Astrocyte (in vitro differentiated cells and primary cell): Measurements from ENCODE around the gene PTPN1. TPM values are rescaled to one million over a fixed set of nuclear protein-coding genes. Genes with fewer than 3 reads are reported as not detected.

Experiments
- DNase-seq: peaks from one replicate; pipeline ENCODE4 v3.0.0-alpha.2; 2010; ENCODE audit warnings: low read depth
- FAIRE-seq: peaks from 2 replicates; lab custom pipeline; 2011; peaks lifted over from hg19 to GRCh38; lab: Jason Lieb, UNC
- H2AFZ ChIP-seq: 2 replicates; pipeline ENCODE4 v1.6.0; 2012; ENCODE audit warnings: low read depth, low read length, inconsistent platforms
- H3K27ac ChIP-seq: 2 replicates; pipeline ENCODE4 v1.5.1; 2011; ENCODE audit warnings: low read depth, low read length, inconsistent platforms
- H3K27me3 ChIP-seq: 2 replicates; pipeline ENCODE4 v1.6.0; 2011; ENCODE audit warnings: low read length, inconsistent platforms; ENCODE audit not compliant: insufficient read depth
- H3K36me3 ChIP-seq: 2 replicates; pipeline ENCODE4 v1.5.1; 2011; ENCODE audit warnings: low read length, inconsistent platforms; ENCODE audit not compliant: insufficient read depth
- H3K4me1 ChIP-seq: 2 replicates; pipeline ENCODE4 v1.5.1; 2011; ENCODE audit warnings: low read length, inconsistent platforms; ENCODE audit not compliant: insufficient read depth
- H3K4me2 ChIP-seq: 2 replicates; pipeline ENCODE4 v1.6.0; 2012; ENCODE audit warnings: low read length, inconsistent platforms
- H3K4me3 ChIP-seq: 2 replicates; pipeline ENCODE4 v1.5.1; 2011; ENCODE audit warnings: low read depth, mild to moderate bottlenecking, low read length, inconsistent platforms; ENCODE audit not compliant: insufficient read depth
- H3K79me2 ChIP-seq: 2 replicates; pipeline ENCODE4 v1.6.0; 2012; ENCODE audit warnings: mild to moderate bottlenecking, low read length, inconsistent platforms; ENCODE audit not compliant: insufficient read depth
- H3K9ac ChIP-seq: 2 replicates; pipeline ENCODE4 v1.6.0; 2012; ENCODE audit warnings: mild to moderate bottlenecking, low read length, inconsistent platforms
- H3K9me3 ChIP-seq: 2 replicates; pipeline ENCODE4 v1.5.1; 2012; ENCODE audit warnings: low read depth, mild to moderate bottlenecking, low read length, inconsistent platforms; ENCODE audit not compliant: insufficient read depth
- H4K20me1 ChIP-seq: 2 replicates; pipeline ENCODE4 v1.6.0; 2012; ENCODE audit warnings: low read length, inconsistent platforms; ENCODE audit not compliant: insufficient read depth
- H3K27ac Mint-ChIP-seq: one replicate; pipeline ENCODE4 v1.8.0; 2021; ENCODE audit warnings: mild to moderate bottlenecking, mixed read lengths; ENCODE audit not compliant: unreplicated experiment
- H3K27me3 Mint-ChIP-seq: one replicate; pipeline ENCODE4 v1.8.0; 2021; ENCODE audit warnings: low read depth, mixed read lengths; ENCODE audit not compliant: unreplicated experiment
- H3K36me3 Mint-ChIP-seq: one replicate; pipeline ENCODE4 v1.8.0; 2021; ENCODE audit warnings: low read depth, mixed read lengths; ENCODE audit not compliant: unreplicated experiment
- H3K4me1 Mint-ChIP-seq: one replicate; pipeline ENCODE4 v1.8.0; 2021; ENCODE audit warnings: low read depth, mixed read lengths; ENCODE audit not compliant: unreplicated experiment
- H3K4me3 Mint-ChIP-seq: one replicate; pipeline ENCODE4 v1.8.0; 2021; ENCODE audit warnings: mild to moderate bottlenecking, moderate library complexity, mixed read lengths; ENCODE audit not compliant: unreplicated experiment
- H3K9me3 Mint-ChIP-seq: one replicate; pipeline ENCODE4 v1.8.0; 2021; ENCODE audit warnings: mild to moderate bottlenecking, mixed read lengths; ENCODE audit not compliant: unreplicated experiment
- EZH2 ChIP-seq: IDR thresholded peaks from 2 replicates; pipeline ENCODE4 v1.6.1; 2012; ENCODE audit warnings: mild to moderate bottlenecking, low read length, inconsistent platforms; ENCODE audit not compliant: insufficient read depth
- total RNA-seq: library from RNA; stranded (reverse); gene quantifications from 2 replicates; pipeline ENCODE4 v1.2.1, GENCODE V29; 2021
- TF ChIP-seq, protein P1 (sequence below): IDR thresholded peaks from 2 replicates; pipeline ENCODE4 v1.5.1; 2011; ENCODE audit warnings: low read depth, mild to moderate bottlenecking, inconsistent platforms, low read length, moderate library complexity; ENCODE audit not compliant: insufficient read depth

Gene PTPN1
- total RNA-seq, 1 donor from 2014 or later = 64.9 TPM

DNA sequence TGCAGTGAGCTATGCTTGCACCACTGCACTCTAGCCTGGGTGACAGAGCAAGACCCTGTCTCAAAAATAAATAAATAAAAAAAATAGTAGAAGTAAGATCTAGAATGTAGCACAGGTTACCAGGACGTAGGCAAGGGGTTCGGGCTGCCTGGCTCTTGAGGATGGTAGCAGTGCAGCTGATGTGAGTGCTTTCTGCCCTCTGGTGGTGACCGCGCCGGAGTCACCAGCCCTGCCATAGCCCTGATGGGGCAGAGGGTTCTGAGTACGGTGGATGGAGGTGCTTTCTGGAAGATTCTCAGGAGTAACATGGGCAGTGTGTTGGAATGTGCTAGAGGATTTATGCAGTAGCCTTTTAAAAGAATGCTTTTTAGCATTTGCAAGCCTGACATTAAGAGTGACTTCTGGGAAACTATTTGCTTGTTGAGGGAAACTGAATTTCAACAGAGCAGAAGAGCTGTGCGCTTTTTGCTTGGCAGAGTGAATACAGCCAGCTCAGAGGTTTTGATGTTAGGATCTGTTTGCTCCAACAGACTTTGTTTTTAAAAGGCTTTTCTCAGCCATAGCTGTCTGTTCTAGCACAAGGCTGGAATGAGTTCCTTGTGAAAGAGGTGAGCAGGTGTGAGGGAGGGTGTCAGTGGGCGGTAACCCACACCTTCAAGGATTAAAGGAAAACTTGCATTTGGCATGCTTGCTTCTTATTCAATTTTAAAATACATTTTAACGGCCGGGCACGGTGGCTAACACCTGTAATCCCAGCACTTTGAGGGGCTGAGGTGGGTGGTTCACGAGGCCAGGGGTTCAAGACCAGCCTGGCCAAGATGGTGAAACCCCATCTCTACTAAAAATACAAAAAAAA lies 65.9 kb downstream of the PTPN1 start:
- peaks cover 50% of the 10 kb centered on the region for H3K36me3 ChIP-seq
- no peaks in the 10 kb centered on the region for H3K9me3 ChIP-seq
- FAIRE-seq (no peak), DNase-seq (peak; percentile 31)
- H3K4me1 ChIP-seq = peaks cover 20% of the 10 kb centered on the region
- Mint-ChIP-seq H3K27me3 (no peaks in the 10 kb centered on the region), H3K9me3 (no peaks in the 10 kb centered on the region), H3K36me3 (peaks cover 23% of the 10 kb centered on the region), H3K4me1 (peaks cover 21% of the 10 kb centered on the region), H3K27ac (no peak overlapping the region), H3K4me3 (no peak overlapping the region)
- TF ChIP-seq, protein P1, sequence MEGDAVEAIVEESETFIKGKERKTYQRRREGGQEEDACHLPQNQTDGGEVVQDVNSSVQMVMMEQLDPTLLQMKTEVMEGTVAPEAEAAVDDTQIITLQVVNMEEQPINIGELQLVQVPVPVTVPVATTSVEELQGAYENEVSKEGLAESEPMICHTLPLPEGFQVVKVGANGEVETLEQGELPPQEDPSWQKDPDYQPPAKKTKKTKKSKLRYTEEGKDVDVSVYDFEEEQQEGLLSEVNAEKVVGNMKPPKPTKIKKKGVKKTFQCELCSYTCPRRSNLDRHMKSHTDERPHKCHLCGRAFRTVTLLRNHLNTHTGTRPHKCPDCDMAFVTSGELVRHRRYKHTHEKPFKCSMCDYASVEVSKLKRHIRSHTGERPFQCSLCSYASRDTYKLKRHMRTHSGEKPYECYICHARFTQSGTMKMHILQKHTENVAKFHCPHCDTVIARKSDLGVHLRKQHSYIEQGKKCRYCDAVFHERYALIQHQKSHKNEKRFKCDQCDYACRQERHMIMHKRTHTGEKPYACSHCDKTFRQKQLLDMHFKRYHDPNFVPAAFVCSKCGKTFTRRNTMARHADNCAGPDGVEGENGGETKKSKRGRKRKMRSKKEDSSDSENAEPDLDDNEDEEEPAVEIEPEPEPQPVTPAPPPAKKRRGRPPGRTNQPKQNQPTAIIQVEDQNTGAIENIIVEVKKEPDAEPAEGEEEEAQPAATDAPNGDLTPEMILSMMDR = peak; percentile 68
- TF ChIP-seq EZH2 = no peak
- H4K20me1 ChIP-seq = peaks cover 72% of the 10 kb centered on the region
- H3K4me2 ChIP-seq = no peak overlapping the region
- H3K79me2 ChIP-seq = peaks cover 38% of the 10 kb centered on the region
- no peak overlapping the region for H3K9ac ChIP-seq
- no peak overlapping the region for H2AFZ ChIP-seq
- no peak overlapping the region for H3K4me3 ChIP-seq
- no peak overlapping the region for H3K27ac ChIP-seq
- no peaks in the 10 kb centered on the region for H3K27me3 ChIP-seq

DNA sequence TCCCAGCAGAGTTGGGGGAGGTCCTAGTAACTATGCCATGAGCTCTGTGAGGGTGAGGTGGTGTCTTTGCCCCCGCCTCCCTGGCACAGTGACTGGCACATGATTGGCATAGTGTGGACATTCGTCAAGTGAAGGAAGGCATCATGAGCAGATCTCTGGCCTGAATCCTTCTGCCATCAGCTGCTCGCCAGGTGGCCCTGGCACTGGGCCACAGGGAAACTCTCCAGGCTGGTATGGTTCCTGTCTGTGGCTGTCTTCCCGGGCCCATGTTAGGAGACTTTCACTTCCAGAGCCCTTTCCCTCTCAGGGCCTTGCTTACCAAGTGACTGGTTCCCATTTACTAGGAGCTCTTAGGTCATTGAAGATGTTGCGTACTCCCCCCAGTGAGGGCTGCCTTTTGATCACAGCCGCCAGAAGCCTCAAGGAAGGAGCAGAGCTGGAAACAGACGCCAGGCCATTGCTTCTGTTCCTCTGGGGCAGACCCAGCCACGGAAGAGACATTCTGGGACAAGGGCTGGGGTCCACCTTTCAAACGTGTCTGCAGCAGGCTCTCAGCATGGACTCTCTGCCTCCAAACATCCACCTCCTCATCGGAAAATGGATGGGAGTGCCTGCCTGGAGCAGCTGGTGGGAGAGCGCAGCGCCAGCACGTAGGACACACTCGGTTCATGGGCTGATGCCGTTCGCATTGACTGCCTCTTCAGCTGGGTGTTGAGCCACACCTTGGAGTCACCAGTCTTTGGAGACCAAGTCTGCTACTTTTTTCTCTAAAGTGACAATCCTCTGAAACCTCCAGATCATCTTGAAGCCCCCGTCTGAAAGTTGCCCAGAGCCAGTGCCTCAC lies 67.2 kb downstream of the PTPN1 start:
- Histone ChIP-seq H3K79me2 (peaks cover 25% of the 10 kb centered on the region), H3K36me3 (peaks cover 60% of the 10 kb centered on the region), H3K27me3 (no peaks in the 10 kb centered on the region), H3K9ac (no peak overlapping the region), H3K4me2 (no peak overlapping the region), H4K20me1 (peaks cover 67% of the 10 kb centered on the region), H3K4me1 (peaks cover 12% of the 10 kb centered on the region), H3K4me3 (no peak overlapping the region), H3K9me3 (no peaks in the 10 kb centered on the region), H3K27ac (no peak overlapping the region), H2AFZ (no peak overlapping the region)
- FAIRE-seq (no peak), DNase-seq (no peak)
- peaks cover 23% of the 10 kb centered on the region for H3K36me3 Mint-ChIP-seq
- H3K27me3 Mint-ChIP-seq = no peaks in the 10 kb centered on the region
- no peak overlapping the region for H3K27ac Mint-ChIP-seq
- peaks cover 13% of the 10 kb centered on the region for H3K4me1 Mint-ChIP-seq
- H3K4me3 Mint-ChIP-seq = no peak overlapping the region
- TF ChIP-seq EZH2 = no peak
- TF ChIP-seq, protein P1 = no peak
- H3K9me3 Mint-ChIP-seq = no peaks in the 10 kb centered on the region
